Measurements from ENCODE around the gene SLC26A11. TPM values are rescaled to one million over a fixed set of nuclear protein-coding genes. Genes with fewer than 3 reads are reported as not detected.

Gene SLC26A11
- polyA plus RNA-seq, 3 donors, result 22.0 to 33.8 (median 25.1) TPM

DNA sequence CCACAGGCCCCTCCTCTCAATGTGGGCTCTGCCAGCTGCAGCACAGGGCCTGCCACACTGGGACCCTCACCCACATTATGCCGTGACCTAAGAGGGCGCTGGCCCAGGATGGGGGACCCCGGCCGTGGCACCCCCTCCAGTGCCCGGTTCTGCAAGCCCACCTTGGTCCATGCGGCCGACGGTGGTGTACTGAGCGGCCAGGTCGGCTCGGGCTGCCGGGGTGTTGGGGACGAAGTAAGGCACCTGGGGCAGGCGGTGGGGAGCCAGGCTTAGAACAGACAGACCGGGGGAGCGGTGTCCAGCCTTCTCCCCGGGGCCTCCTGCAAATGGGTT, 6.6 kb upstream of the SLC26A11 start:
- DNase-seq (ENCODE audit: extremely low read depth in 1 of 11, low read depth in 9 of 11, low spot score in 4 of 11), result no peak

DNA sequence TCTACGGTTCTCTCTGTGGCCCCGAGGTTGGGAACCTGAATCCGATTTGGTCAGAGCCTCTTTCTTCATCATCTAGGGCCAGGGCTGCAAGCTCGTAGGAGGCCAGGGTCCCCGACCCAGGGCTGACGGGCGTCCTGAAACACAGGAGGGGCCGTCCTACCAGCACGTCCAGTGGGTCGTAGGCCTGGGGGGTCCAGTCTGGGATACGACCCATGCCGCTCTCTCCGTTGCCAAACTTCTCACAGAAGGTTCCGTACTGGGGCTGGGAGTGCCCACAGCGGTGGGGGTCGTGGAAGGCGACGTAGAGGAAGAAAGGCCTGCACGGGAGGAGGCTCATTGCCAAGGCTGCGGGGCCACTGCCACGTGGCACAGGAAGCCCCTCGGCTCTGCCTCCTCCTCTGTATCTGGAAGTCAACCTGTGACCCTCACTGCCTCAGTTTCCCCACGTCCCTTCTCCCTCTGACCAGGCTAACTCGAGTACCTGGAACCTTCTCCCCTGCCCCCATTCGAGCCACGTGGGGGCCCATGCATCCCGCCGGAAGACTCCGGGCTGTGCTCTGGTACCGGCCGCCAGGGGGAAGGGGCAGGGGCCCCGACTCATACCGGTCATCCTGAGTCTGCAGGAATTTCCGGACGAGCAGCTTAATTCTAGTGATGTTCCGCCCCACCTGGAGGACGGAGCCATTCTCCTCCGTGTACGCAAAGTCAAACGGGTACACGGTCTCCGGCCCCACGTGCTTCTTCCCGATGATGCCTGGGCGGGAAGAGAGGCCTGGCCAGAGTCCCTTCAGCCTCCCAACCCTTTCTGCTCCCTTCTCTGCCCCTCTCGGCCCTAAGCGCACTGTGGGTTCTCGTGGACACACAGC, 6.0 kb upstream of the SLC26A11 start:
- no peak for DNase-seq (ENCODE audit: extremely low read depth in 1 of 11, low read depth in 9 of 11, low spot score in 4 of 11)

DNA sequence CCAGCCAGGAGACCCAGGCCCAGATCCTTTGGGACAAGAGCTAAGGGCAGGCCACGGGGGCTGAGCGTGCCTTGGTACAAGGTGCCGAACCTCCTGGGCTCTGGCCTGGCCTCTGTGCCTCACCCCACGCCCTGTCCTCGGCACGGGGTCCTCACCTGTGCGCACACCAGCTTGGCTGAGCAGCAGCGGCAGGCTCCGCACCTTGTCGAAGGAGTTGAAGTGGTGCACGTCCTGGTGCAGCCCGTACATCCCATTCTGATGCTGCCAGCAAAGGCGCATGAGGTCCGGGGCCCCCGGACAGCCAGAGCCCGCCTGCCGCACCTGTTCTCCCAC, 5.4 kb upstream of the SLC26A11 start:
- DNase-seq (ENCODE audit: extremely low read depth in 1 of 11, low read depth in 9 of 11, low spot score in 4 of 11), result no peak

DNA sequence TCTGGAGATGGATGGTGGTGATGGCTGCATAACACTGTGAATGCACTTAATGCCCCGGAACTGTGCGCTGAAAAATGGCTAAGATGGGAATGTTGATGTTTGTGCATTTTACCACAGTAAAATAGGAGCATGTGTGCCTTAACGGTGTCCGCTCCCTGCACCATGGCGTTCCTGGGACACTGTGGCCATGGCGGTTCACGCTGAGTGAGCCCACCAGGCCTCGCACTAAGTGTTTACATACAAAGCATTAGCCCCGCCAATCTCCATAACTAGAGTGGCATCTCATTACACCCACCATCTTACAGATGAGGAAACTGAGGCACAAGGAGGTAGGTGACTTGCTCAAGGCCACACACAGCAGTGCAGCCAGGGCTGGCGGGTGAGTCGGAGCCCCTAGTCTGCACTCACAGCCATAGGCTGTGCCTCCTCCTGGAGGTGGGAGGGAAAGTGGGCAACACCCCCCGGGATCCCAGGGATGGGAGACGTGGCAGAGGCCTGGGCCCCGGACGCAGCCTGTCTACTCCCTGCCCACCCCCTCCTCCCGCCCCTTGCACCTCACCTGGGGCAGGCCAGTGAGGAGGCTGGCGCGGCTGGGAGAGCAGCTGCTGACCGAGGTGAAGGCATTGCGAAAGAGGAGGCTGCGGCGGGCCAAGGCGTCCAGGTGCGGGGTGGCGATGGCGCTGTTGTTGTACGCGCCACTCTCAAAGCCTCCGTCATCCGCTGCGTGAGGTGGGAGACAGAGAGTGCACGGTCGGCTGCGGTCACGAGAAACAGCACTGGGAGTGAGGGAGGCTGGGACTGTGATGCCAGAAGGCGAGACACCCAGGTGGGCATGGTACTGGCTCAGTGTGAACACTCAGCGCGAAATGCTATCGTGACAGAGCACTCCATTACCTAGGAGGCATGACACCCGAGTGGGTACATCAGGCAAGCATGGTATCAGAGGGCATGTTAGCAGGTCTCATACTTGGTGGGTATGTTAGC, 3.5 kb upstream of the SLC26A11 start:
- no peak for DNase-seq (ENCODE audit: extremely low read depth in 1 of 11, low read depth in 9 of 11, low spot score in 4 of 11)

DNA sequence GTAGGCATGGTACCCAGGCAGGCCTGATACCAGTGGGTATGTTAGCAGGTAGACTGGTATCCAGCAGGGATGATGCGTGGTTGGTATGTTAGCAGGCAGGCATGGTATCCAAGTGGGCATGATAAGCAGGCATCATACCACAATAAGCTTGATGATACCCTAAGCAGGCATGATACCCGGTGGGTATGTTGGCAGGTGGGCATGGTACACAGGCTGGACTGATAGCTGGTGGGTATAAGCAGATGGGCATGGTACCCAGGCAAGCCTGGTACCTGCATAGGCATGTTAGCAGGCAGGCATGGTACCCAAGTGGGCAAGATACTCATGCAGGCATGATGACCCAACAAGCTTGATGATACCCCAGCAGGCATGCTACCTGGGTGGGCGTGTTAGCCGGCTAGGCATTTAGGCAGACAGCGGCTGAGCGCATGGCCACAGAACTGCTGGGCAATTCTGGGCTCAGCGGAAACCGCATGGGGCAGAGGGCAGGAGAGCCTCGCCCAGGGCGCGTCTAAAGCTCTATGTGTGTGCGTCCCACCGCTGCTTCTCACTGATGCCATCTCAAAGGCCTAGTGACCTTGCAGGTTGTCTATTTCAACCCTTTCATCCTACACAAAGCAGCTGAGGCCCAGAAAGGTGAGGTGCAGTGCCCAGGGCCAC, 2.4 kb upstream of the SLC26A11 start:
- no peak for DNase-seq (ENCODE audit: extremely low read depth in 1 of 11, low read depth in 9 of 11, low spot score in 4 of 11)

DNA sequence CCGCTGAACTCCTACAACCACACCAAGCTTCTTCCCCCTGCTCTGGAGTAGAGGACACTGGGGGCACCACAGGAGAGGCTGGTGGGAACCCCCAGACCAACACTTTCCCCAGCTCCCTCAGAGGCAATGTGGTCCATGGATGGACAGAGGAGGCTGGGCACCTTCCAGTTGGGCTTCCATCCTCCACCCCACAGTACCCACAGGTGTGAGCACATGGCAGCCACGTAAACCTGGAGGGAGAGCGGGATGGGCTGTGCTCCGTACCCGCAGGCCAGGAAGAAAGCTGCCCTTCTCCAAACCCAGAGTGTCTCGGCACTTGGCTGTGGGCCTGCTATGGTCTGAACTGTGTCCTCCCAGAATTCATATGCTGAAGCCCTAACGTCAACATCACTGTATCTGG, 1.8 kb upstream of the SLC26A11 start:
- DNase-seq (ENCODE audit: extremely low read depth in 1 of 11, low read depth in 9 of 11, low spot score in 4 of 11), result no peak

DNA sequence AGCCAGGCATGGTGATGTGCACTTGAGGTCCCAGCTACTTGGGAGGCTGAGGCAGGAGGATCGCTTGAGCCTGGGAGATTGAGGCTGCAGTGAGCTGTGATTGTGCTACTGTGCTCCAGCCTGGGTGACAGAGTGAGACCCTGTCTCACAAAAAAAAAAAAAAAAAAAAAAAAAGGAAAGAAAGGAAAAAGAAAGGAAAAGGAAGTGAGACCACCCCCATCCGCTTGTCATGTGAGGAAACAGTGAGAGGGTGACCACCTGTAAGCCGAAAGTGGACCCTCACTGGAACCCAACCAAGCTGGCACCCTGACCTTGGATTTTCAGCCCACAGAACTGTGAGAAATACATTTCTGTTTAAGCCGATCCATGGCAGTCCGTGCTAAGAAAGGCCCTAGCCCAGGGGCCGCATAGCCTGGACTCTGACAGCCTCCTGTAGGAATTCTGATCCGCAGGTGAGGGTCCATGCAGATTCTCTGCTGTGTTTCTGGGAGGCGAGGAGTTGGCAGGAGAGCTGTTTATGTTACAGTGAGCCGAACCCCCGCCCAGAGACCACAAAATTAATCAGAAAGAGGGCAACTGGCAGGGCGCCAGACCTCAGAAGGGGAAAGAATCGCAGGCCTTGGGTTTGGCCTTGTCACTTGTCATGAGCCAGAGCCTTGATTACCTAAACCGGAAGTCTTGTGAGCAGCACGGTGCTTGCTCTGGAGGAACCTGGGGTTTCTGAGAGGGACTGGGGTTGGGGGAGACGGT, 1.0 kb upstream of the SLC26A11 start:
- DNase-seq (ENCODE audit: extremely low read depth in 1 of 11, low read depth in 9 of 11, low spot score in 4 of 11), result peak in 6 of 11 donors; percentile 36 to 59 (median 54)

DNA sequence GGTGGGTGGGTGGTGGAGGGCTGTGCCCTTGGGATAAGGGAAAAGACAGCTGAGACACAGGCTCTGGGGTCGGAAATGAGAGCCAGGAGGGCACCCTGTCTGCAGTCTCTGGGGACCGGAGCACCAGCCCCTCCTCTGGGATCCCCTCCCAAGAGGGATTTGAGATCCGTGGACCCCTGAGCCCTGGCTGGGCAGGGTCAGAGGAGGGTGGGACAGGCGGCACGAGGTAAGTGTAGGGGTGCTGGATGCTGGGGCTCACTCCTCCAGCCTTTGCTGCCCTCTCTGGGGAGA, 519 bp upstream of the SLC26A11 start:
- no peak for DNase-seq (ENCODE audit: extremely low read depth in 1 of 11, low read depth in 9 of 11, low spot score in 4 of 11)

DNA sequence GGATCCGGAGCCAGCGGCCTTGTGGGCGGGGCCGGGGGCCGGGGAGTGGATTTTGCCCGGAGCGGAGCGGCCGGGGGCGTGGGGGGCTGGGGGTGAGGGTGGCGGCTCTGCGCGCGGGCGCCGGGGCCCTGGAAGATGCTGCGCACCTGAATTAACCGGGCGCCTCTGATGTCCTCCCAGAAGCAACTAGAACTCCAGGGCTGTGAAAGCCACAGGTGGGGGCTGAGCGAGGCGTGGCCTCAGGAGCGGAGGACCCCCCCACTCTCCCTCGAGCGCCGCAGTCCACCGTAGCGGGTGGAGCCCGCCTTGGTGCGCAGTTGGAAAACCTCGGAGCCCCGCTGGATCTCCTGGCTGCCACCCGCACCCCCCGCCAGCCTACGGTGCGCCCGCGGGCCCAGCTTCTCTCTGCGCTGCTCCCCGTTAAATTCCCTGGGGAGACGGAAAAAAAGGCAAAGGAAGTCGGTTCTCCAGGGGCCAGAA, 549 bp downstream of the SLC26A11 start:
- DNase-seq (ENCODE audit: extremely low read depth in 1 of 11, low read depth in 9 of 11, low spot score in 4 of 11), result no peak

DNA sequence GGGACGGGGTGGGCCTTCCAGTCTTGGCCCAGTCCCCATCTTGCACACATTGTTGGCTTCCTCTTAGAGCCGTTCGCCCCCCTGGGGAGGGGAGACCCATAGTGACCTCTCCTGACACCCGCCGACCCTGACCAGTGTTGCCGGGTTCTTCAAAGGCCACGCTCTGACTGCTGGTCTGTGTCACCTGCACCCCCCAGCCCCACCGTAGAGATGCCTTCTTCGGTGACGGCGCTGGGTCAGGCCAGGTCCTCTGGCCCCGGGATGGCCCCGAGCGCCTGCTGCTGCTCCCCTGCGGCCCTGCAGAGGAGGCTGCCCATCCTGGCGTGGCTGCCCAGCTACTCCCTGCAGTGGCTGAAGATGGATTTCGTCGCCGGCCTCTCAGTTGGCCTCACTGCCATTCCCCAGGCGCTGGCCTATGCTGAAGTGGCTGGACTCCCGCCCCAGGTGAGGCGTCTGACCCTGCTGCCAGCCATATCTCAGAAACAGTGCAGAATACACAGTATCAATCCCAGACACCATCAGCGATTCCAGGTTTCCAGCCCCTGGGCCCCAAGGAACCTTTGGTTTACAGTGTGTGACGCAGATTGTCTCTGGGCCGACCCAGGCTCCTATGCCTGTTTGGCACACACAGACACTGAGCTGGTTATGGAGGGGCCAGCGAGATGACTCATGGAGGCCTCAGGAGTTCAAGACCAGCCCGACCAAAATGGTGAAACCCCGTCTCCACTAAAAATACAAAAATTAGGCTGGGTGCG, 1.3 kb downstream of the SLC26A11 start:
- no peak for DNase-seq (ENCODE audit: extremely low read depth in 1 of 11, low read depth in 9 of 11, low spot score in 4 of 11)

DNA sequence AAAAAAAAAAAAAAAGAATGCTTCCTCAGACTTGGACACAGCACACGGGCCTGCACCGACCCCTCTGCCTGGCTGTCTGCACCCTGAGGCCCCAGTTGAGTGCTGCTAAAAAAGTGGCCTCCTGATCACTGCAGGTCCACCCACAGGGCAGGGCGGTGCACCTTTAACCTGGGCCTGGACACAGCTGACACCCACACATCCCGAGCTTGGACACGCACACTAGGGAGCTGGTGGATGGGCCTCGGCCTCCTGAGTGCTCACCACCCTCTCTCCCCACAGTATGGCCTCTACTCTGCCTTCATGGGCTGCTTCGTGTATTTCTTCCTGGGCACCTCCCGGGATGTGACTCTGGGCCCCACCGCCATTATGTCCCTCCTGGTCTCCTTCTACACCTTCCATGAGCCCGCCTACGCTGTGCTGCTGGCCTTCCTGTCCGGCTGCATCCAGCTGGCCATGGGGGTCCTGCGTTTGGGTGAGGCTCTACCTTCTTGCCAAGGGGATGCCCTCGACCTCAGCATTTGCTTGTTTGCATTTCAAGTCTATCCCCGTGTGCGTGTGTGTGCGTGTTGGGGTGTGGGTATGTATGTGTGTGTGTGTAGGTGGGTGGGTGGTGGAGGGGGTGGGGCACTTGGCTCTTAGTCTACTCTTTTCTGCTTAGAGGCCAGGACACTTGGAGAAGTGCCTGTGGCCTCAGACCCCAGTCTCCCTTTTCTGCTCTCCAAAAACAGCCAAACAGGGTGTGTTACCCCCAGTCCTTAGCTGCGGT, 2.3 kb downstream of the SLC26A11 start:
- DNase-seq (ENCODE audit: extremely low read depth in 1 of 11, low read depth in 9 of 11, low spot score in 4 of 11), result no peak

DNA sequence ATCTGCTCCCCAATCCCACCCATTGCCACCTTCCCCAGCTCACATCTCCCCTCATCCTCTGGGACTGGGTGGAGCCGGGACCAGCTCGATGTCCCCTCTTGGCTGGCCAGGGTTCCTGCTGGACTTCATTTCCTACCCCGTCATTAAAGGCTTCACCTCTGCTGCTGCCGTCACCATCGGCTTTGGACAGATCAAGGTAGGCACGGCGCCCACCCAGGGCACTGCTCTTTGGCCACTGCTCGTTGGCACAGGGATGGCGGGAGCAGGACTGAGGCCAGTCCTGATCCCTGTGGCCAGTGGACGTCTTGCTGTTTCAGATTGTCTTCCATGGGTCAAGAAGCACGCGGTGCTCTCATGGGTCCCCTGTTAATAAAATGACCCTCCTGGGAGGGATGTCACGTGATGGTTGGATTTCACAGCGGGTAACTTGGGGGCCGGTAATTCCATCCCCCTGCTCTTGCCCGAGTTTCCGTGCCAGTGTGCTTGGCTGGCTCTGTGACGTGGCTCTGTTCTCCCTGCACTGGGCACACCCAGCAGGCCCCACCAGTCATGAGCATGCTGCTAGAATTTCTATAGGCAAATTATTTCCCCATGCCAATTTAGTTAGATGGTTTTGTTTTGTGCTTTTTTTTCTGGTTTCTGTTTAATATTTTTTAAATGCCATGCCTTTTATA, 3.1 kb downstream of the SLC26A11 start:
- no peak for DNase-seq (ENCODE audit: extremely low read depth in 1 of 11, low read depth in 9 of 11, low spot score in 4 of 11)

DNA sequence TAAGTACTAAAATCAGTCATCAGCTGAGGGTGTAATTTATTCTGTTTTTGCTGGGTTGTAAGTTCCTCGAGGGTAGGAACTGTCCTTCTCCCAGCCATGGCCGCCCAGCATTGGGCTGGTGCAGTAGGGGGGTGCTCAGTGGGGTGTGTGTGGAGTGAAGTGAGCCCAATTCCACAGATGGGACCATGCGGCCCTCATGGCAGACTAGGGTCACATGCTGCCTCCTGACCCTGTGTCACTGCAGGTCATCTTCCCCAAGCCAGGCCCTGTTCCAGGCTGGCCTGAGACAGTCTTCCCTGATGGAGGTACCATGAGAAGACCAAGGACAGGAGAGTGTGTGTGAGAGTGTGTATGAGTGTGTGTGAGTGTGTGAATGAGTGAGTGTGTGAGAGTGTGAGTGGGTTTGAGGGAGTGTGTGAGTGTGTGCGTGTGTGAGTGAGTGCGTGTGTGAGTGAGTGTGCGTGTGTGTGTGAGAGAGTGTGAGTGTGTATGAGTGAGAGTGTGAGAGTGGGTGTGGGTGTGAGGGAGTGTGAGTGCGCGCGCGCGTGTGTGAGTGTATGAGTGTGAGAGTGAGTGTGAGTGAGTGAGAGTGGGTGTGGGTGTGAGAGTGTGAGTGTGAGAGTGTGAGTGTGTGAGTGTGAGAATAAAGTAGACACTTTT, 3.7 kb downstream of the SLC26A11 start:
- DNase-seq (ENCODE audit: extremely low read depth in 1 of 11, low read depth in 9 of 11, low spot score in 4 of 11), result no peak

DNA sequence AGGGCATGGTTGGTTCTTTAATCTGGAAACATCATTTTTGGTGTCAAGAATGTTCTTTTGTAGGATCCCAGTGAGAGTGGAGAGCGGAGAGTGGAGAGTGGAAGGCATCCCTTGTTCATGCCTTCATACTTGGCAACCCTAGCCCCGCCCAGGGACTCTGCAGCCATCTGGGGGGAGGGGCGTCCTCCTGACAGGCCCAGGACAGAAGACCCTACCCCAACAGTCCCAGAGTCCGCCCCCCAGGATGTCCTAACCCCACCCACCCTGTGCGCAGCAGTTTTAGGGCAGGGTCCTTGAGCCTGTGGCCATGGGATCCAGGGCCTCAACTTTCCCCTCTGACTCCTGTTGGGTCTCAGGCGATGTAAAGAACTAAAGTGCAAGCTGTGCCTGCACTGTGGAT, 4.5 kb downstream of the SLC26A11 start:
- no peak for DNase-seq (ENCODE audit: extremely low read depth in 1 of 11, low read depth in 9 of 11, low spot score in 4 of 11)

DNA sequence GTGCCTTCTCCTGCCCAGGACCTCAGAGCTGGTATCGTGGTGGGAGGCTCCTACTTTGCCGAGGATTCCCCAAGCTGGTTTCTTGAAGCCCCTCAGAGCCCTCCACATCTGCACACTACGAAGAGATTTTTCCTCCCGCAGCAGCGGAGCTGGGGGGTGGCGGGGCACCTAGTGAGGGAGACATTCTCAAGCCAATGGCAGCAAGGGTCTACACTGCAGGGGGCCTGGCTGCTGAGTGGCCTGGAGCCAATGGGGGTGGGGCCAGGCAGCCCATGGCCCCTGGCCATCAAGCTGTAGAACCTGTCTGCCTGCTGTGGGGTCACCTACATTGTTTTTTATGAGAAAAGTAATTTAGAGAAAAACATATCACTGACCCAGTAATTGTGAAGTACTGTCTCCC, 5.0 kb downstream of the SLC26A11 start:
- DNase-seq (ENCODE audit: extremely low read depth in 1 of 11, low read depth in 9 of 11, low spot score in 4 of 11), result no peak

DNA sequence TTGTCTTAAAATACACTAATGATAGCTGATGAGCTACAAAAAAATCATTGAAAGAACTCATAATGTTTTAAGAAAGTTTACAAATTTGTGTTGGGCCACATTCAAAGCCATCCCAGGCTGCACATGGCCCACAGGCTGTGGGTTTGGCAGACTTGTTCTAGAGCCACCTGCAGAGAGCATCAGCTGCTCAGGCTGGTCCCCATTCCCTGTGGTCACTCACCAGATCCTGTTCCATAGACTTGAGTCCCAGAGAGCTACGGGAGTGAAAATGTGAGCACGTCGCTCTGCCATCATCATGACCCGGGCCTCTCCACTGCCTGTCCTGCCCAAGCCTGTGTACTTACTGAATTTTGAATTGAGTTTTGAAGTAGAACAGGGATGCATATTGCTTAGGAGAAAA, 6.9 kb downstream of the SLC26A11 start:
- DNase-seq (ENCODE audit: extremely low read depth in 1 of 11, low read depth in 9 of 11, low spot score in 4 of 11), result no peak

DNA sequence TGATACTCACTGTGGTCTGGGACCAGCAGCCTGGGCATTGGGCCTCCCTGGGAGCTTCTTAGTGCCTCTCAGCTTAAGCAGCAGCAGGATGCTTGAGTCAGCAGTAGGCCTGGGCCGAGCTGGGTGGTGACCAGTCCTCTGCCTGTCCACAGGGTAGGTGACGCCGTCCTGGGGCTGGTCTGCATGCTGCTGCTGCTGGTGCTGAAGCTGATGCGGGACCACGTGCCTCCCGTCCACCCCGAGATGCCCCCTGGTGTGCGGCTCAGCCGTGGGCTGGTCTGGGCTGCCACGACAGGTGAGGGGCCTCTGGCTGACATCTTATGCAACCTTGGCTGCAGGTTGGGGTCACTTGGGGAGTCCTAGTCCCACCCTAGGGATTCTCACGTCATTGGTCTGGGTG, 7.4 kb downstream of the SLC26A11 start:
- DNase-seq (ENCODE audit: extremely low read depth in 1 of 11, low read depth in 9 of 11, low spot score in 4 of 11), result no peak
